ENCODE results near the gene SUGP1. TPM values are rescaled to one million over a fixed set of nuclear protein-coding genes. Genes with fewer than 3 reads are reported as not detected.

SUGP1 gene
- total RNA-seq, 1 experiment from 2014 or later: 51.2 TPM

DNA sequence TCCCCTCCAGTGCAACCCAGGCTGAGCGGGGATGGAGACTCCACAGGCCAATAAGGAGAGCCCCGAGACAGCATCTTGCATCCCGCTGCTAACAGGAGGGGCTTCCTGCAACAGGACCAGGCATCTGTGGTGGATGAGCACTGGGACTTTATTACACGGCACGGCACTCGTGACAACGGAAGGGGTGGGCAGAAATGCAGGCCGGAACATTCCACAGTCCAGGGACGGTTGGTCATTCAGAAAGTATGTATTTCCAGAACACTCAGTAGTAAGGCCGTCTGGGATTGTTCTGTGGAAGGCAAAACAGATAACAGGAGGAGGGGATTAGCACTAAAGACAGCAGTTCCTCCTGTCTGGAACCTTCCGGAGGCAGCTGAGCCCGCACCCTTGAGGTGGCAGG is 43.9 kb downstream of the SUGP1 start:
- Histone ChIP-seq H3K36me3 (ENCODE audit: control insufficient read depth, insufficient read depth, low read length) (no peaks in the 10 kb centered on the region; the same call in 1 of the 2 replicates), H3K27me3 (replicated peaks; ENCODE audit: control insufficient read depth, insufficient read depth, low read length) (no peaks in the 10 kb centered on the region), H3K4me1 (no peaks in the 10 kb centered on the region; the same call in 1 of the 2 replicates), H3K4me3 (ENCODE audit: low read depth, low read length) (no peak overlapping the region), H3K9me3 (no peaks in the 10 kb centered on the region)
- H3K27me3 Mint-ChIP-seq (ENCODE audit: insufficient read depth, unreplicated experiment): no peaks in the 10 kb centered on the region
- H3K4me1 Mint-ChIP-seq (ENCODE audit: low read depth, unreplicated experiment): no peaks in the 10 kb centered on the region
- H3K4me3 Mint-ChIP-seq (ENCODE audit: unreplicated experiment): no peak overlapping the region
- ChIA-PET CTCF (interaction anchor here (0.6 kb wide), 1 partner anchor 27 kb away, joined by 3 read pairs; no protein-coding TSS in a partner anchor), POLR2A (no interaction called here)
- intact Hi-C loops (cut with micrococcal nuclease; ENCODE audit: unreplicated experiment): no loop called here
- no peak for TF ChIP-seq CTCF (IDR thresholded peaks at IDR 0.05; ENCODE audit: insufficient read depth in 1 of 2, low read depth in 1 of 2, low read length in 1 of 2, severe bottlenecking in 1 of 2, unreplicated experiment in 1 of 2)
- no TSS peak for BruUV-seq (replicated peaks)
- no peak overlapping the region for H3K27ac Mint-ChIP-seq (ENCODE audit: unreplicated experiment)
- H3K9me3 Mint-ChIP-seq (ENCODE audit: unreplicated experiment): no peaks in the 10 kb centered on the region
- H3K36me3 Mint-ChIP-seq (ENCODE audit: insufficient read depth, unreplicated experiment): peaks cover 14% of the 10 kb centered on the region
- no peak for DNase-seq

GRCh38 chr19:19274716-19275565 is 45.4 kb downstream of the SUGP1 start:
- Histone ChIP-seq H3K36me3 (ENCODE audit: control insufficient read depth, insufficient read depth, low read length) (no peaks in the 10 kb centered on the region; the same call in 1 of the 2 replicates), H3K4me1 (no peaks in the 10 kb centered on the region; the same call in 1 of the 2 replicates), H3K9me3 (no peaks in the 10 kb centered on the region), H3K4me3 (ENCODE audit: low read depth, low read length) (no peak overlapping the region), H3K27me3 (replicated peaks; ENCODE audit: control insufficient read depth, insufficient read depth, low read length) (no peaks in the 10 kb centered on the region)
- no peak overlapping the region for H3K4me3 Mint-ChIP-seq (ENCODE audit: unreplicated experiment)
- no peaks in the 10 kb centered on the region for H3K4me1 Mint-ChIP-seq (ENCODE audit: low read depth, unreplicated experiment)
- ChIA-PET POLR2A (no interaction called here), CTCF (no interaction called here)
- no TSS peak for BruUV-seq (replicated peaks)
- peaks cover 13% of the 10 kb centered on the region for H3K36me3 Mint-ChIP-seq (ENCODE audit: insufficient read depth, unreplicated experiment)
- no peak for DNase-seq
- H3K27ac Mint-ChIP-seq (ENCODE audit: unreplicated experiment): no peak overlapping the region
- H3K9me3 Mint-ChIP-seq (ENCODE audit: unreplicated experiment): no peaks in the 10 kb centered on the region
- TF ChIP-seq CTCF (IDR thresholded peaks at IDR 0.05; ENCODE audit: insufficient read depth in 1 of 2, low read depth in 1 of 2, low read length in 1 of 2, severe bottlenecking in 1 of 2, unreplicated experiment in 1 of 2): no peak
- no peaks in the 10 kb centered on the region for H3K27me3 Mint-ChIP-seq (ENCODE audit: insufficient read depth, unreplicated experiment)
- intact Hi-C loops (cut with micrococcal nuclease; ENCODE audit: unreplicated experiment): no loop called here

DNA sequence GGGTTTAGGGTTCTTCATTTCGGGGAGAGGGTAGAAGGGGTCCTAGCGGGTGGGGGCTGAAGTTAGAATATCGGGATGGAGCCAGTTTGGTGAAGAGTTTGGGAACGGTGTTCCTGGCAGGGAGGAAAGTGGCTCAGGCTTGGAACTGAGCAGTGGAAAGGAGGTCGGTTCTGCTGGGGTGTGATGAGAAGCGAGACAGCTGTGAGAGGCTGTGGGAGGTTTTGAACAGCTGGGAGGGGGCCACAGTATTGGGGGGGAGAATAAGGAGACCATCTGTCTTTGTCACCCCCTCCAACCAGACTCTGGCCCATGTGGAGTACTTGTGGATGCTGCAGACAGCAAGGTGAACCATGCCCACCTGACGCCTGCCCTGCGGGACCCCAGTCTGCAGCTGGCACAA is 46.2 kb downstream of the SUGP1 start:
- POLR2A ChIA-PET: no interaction called here
- H3K27ac Mint-ChIP-seq (ENCODE audit: unreplicated experiment): no peak overlapping the region

More for the DNA sequence above, 46.2 kb downstream of the SUGP1 start:
- Mint-ChIP-seq H3K27me3 (ENCODE audit: insufficient read depth, unreplicated experiment) (no peaks in the 10 kb centered on the region), H3K4me1 (ENCODE audit: low read depth, unreplicated experiment) (no peaks in the 10 kb centered on the region), H3K4me3 (ENCODE audit: unreplicated experiment) (no peak overlapping the region), H3K36me3 (ENCODE audit: insufficient read depth, unreplicated experiment) (peaks cover 13% of the 10 kb centered on the region), H3K9me3 (ENCODE audit: unreplicated experiment) (no peaks in the 10 kb centered on the region)
- no peaks in the 10 kb centered on the region for H3K27me3 ChIP-seq (replicated peaks; ENCODE audit: control insufficient read depth, insufficient read depth, low read length)
- CTCF ChIA-PET: no interaction called here
- H3K36me3 ChIP-seq (ENCODE audit: control insufficient read depth, insufficient read depth, low read length): no peaks in the 10 kb centered on the region
- no peak for DNase-seq
- intact Hi-C loops (cut with micrococcal nuclease; ENCODE audit: unreplicated experiment): no loop called here
- H3K4me3 ChIP-seq (ENCODE audit: low read depth, low read length): no peak overlapping the region
- no TSS peak for BruUV-seq (replicated peaks)
- no peaks in the 10 kb centered on the region; the same call in 1 of the 2 replicates for H3K4me1 ChIP-seq
- H3K9me3 ChIP-seq: no peaks in the 10 kb centered on the region
- TF ChIP-seq CTCF (IDR thresholded peaks at IDR 0.05; ENCODE audit: insufficient read depth in 1 of 2, low read depth in 1 of 2, low read length in 1 of 2, severe bottlenecking in 1 of 2, unreplicated experiment in 1 of 2): no peak

All from Caco-2 (cell line).